Measurements from ENCODE around the gene SAA4. TPM values are rescaled to one million over a fixed set of nuclear protein-coding genes. Genes with fewer than 3 reads are reported as not detected.

SAA4 gene
- total RNA-seq: not detected
- long read RNA-seq: 0 reads

- ATAC-seq: no peak
These were observed at the start of gene SAA4 for GRCh38 chr11:18236664-18237356. TSS of gene SAA4 (minus strand) at chr11:18236802. CDS start at chr11:18235926, 876 bp downstream.

GRCh38 chr11:18285841-18286240 is 49.2 kb upstream of the SAA4 start:
- intact Hi-C loops (cut with DNase I): no loop called here
- peaks cover 82% of the 10 kb centered on the region for H3K36me3 ChIP-seq
- no peaks in the 10 kb centered on the region for H3K4me1 ChIP-seq
- H3K27ac ChIP-seq: no peak overlapping the region
- DNase-seq: no peak
- H3K4me3 ChIP-seq: no peak overlapping the region
- no peaks in the 10 kb centered on the region for H3K9me3 ChIP-seq
- no peak for ATAC-seq
- TF ChIP-seq CTCF (IDR thresholded peaks at IDR 0.05): no peak
- H3K27me3 ChIP-seq: no peaks in the 10 kb centered on the region

More at GRCh38 chr11:18236664-18237356, at the start of gene SAA4:
- no peaks in the 10 kb centered on the region for H3K36me3 ChIP-seq
- DNase-seq: no peak
- intact Hi-C loops (cut with DNase I): no loop called here
- no peak within 1 kb of the TSS for H3K4me3 ChIP-seq
- no peaks in the 10 kb centered on the region for H3K9me3 ChIP-seq
- no peak for TF ChIP-seq CTCF (IDR thresholded peaks at IDR 0.05)
- no peak within 1 kb of the TSS for H3K27ac ChIP-seq
- no peaks in the 10 kb centered on the region for H3K4me1 ChIP-seq
- H3K27me3 ChIP-seq: peaks cover 3% of the 10 kb centered on the region

- ATAC-seq: no peak
- Histone ChIP-seq H3K4me3 (no peak overlapping the region), H3K9me3 (no peaks in the 10 kb centered on the region), H3K4me1 (no peaks in the 10 kb centered on the region), H3K36me3 (peaks cover 76% of the 10 kb centered on the region), H3K27me3 (no peaks in the 10 kb centered on the region), H3K27ac (no peak overlapping the region)
- no peak for TF ChIP-seq CTCF (IDR thresholded peaks at IDR 0.05)
- intact Hi-C loops (cut with DNase I): no loop called here
- no peak for DNase-seq
These were observed 46.0 kb upstream of the SAA4 start for GRCh38 chr11:18282626-18283025.

- H3K4me3 ChIP-seq: no peak overlapping the region
- no peaks in the 10 kb centered on the region for H3K9me3 ChIP-seq
- intact Hi-C loops (cut with DNase I): no loop called here
- no peak for TF ChIP-seq CTCF (IDR thresholded peaks at IDR 0.05)
- H3K27me3 ChIP-seq: no peaks in the 10 kb centered on the region
- no peaks in the 10 kb centered on the region for H3K4me1 ChIP-seq
- DNase-seq (no peak), ATAC-seq (no peak)
- peak overlapping the region; percentile 5 for H3K27ac ChIP-seq
- peaks cover 55% of the 10 kb centered on the region for H3K36me3 ChIP-seq
These were observed 43.9 kb upstream of the SAA4 start for GRCh38 chr11:18280438-18281045.

GRCh38 chr11:18277565-18278271 is 41.1 kb upstream of the SAA4 start:
- peaks cover 31% of the 10 kb centered on the region for H3K36me3 ChIP-seq
- H3K27me3 ChIP-seq: no peaks in the 10 kb centered on the region
- peak overlapping the region; percentile 37 for H3K27ac ChIP-seq
- H3K9me3 ChIP-seq: no peaks in the 10 kb centered on the region
- intact Hi-C loops (cut with DNase I): no loop called here
- no peak for TF ChIP-seq CTCF (IDR thresholded peaks at IDR 0.05)
- no peak overlapping the region for H3K4me3 ChIP-seq
- H3K4me1 ChIP-seq: no peaks in the 10 kb centered on the region
- no peak for DNase-seq
- peak; percentile 87 for ATAC-seq
